ENCODE data around the gene DIS3L2. TPM values are rescaled to one million over a fixed set of nuclear protein-coding genes. Genes with fewer than 3 reads are reported as not detected.
"Not testable (repeated sequence)": the region's sequence is repeated elsewhere in the genome, so short reads cannot be mapped to it uniquely, and the experiment has no call there.

The DIS3L2 gene
- total RNA-seq, 1 donor = 39.0 TPM

- no peak for DNase-seq (ENCODE audit: low read depth in 2 of 3, low spot score in 2 of 3)
Observed at GRCh38 chr2:232315923-232316299, 354.4 kb downstream of the DIS3L2 start.

- DNase-seq (ENCODE audit: low read depth in 2 of 3, low spot score in 2 of 3) = no peak
Observed at GRCh38 chr2:232316461-232317330, 355.2 kb downstream of the DIS3L2 start.

DNA sequence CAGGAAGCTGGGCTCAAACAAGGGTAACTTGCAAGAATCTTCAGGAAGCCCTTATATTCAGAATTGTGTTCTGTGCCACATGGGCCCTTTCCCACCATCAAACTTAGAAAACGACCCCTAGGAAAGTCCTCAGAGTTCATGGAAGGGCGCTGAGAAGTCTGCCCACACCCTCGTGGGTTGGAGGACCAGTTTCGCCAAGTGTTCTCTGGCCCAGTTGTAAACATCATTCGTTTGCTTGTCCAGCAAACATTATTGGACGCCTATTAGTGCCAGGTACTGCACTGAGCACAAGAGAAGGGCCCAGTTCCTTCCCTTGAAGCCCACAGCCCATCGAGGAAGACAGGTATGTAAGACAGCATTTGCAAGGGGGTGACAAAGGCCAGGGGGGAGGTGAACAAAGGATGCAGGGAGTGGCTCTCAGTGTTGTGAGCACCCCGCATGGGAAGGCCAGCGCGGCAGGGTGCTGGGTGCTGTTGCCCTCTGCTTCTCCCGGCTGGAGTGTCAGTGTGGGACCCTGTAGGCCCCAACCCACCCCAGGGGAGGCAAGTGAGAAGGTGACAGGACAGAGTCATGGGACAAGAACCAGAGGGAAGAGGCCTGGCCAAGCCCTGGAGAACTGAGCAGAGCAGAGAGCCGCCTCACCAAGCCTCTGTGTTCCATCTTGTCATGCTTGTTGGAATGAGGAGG lies 356.8 kb downstream of the DIS3L2 start:
- no peak for DNase-seq (ENCODE audit: low read depth in 2 of 3, low spot score in 2 of 3)

GRCh38 chr2:232319067-232319802 lies 357.7 kb downstream of the DIS3L2 start:
- no peak for DNase-seq (ENCODE audit: low read depth in 2 of 3, low spot score in 2 of 3)

DNA sequence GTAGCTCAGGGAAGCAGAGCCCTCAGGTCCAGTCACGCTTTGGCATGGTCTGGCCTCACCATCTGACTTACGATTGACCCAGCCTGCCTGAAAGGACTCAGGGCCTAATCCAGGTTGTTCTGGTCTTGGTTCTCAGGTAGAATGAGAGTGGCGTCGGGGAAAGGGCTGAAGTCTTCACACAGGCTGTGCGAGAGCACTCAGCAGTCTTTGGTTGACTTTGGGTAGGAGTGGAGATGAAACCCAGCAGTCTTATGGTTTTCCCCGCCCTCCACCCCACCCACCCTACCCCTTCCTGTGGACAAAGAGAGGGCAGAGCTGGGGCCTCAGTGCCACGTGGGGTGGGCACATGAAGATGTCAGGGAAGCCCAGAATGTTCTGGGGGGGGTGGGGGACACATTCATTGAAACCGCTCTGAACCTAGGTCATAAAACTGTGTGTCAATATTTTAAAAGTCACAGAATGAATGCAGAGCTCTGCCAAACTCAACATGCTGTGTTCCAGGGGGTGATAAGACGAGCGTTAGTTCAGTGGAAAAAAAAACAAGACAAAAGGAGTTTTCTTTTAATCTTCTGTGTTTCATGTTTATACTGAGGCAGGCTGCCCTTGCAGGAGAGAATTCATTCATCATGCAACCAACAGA lies 358.4 kb downstream of the DIS3L2 start:
- no peak for DNase-seq (ENCODE audit: low read depth in 2 of 3, low spot score in 2 of 3)

- DNase-seq (ENCODE audit: low read depth in 2 of 3, low spot score in 2 of 3) = peak in 1 of 3 donors; percentile 62
Observed at GRCh38 chr2:232320443-232320803, 358.9 kb downstream of the DIS3L2 start.

DNA sequence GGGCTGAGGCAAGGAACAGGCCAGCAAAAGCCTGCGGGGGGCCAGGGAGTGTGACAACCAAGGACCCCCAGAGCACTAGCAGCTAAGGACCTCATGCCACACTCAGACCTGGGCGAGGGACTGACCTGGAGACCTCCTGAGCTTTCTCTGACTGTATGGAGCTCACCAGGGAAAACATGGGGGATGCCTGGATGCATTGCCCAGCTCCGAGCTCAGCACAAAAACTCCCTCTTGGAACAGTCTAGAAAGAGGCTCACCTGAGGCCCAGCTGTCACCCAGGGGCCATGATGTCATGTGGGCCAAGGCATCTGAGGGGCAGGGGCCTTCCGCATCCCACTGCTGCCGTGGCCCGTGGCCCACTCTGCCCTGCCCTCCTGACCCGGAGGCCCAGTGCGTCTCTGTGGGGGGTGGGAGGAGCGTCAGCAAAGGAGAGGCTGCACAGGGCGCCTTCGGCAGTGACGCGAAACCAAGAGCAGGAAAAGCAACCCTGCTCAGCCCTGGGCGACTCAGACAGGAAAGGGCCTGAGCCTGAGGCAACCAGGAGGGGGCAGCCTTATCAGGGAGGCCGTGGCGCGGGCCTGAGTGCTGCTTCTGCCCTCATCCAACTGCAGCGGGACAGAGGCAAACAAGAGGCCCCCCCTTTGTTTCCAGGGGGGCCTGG lies 359.8 kb downstream of the DIS3L2 start:
- no peak for DNase-seq (ENCODE audit: low read depth in 2 of 3, low spot score in 2 of 3)

GRCh38 chr2:232321817-232322559 lies 360.5 kb downstream of the DIS3L2 start:
- no peak for DNase-seq (ENCODE audit: low read depth in 2 of 3, low spot score in 2 of 3)

DNA sequence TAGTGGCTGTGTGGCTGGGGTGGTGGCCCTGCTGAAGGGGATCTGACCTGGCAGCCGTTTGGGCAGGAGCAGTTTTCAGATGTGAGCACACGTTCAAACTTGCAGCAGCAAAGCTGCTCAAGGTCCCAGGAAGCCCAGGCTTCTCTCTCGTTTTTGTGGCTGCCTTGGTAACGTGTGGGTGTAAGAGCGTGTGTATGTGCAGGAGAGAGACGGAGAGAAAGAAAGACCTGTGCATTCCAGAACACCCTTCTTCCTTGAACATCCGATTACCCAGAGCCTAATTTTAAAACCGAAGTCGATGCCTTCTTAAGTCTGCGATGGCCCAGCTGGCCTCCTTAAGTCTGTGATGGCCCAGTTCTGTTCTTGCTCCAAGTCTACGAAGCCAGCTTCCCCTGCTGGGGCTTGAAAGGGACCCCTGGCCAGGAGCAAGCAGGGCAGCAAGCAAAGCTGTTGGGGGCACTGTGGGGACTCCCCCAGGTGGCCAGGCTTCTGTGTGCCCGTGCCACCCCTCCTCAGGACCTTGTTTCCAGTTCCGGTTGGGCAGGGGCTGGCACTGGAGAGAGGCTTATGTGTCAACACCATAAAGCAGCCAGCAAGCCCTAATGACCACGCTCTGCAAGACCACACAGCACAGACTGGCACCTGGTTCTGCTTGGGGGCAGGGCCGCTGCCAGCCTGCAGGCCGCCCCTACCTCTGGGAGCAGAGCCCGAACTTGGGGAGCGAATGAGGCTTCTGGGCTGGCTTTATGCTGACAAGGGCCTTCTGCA lies 361.2 kb downstream of the DIS3L2 start:
- DNase-seq (ENCODE audit: low read depth in 2 of 3, low spot score in 2 of 3) = no peak

DNA sequence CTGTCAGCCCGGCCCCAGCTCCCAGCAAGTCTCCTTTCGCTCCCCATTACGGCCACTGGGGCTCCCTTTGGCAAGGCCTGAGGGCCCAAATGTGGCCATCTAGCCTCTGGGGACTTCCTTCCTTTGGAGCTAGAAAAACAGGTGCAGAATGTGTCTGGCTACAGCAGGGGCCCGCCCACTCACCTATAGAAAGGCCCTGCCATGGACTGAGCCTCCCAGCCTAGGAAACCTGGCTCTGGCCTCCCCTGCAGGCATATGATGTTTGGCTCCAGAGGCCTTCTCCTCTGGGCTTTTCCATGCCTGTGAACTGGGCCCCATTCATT lies 361.8 kb downstream of the DIS3L2 start:
- no peak for DNase-seq (ENCODE audit: low read depth in 2 of 3, low spot score in 2 of 3)

DNA sequence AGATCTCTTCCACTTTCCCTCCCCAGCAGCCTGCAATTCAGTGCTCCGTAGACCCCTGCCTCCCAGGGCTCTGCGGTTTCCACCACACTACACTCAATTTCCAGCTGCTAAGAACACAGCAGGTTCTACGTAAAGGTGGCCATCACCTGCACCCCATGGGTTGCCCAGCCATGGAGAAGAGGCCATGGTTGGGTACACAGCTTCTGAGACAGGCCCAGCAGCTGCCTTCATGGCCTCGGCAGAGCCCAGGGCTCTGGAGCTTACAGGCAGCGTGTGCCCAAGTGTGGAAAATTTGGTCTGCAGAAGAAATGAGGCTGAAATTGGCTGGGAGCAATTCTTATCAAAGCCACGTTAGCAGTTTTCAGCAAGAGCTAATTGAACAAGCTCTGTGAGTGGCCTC lies 362.5 kb downstream of the DIS3L2 start:
- not testable (repeated sequence) for DNase-seq (ENCODE audit: low read depth in 2 of 3, low spot score in 2 of 3)

DNA sequence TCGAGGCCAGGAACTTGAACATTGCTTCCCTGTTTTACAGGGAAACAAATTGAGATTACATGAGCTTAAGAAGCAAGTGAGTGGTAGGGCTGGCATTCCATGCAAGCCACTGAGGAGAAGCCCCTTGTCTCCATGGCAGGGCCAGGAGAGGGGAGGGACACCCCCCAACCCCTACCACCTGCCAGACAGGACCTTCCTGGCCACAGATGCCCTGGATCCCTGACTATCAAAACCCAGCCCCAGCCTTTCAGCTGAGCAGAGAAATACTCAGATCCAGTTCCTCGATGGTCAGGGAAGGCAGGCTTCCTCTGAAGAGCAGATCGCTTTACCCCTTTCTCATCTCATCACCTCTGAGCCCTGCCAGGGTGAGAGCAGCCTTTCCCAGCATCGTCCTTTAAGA lies 363.3 kb downstream of the DIS3L2 start:
- DNase-seq (ENCODE audit: low read depth in 2 of 3, low spot score in 2 of 3) = no peak

GRCh38 chr2:232325324-232326273 lies 364.1 kb downstream of the DIS3L2 start:
- peak in 1 of 3 donors; percentile 48 for DNase-seq (ENCODE audit: low read depth in 2 of 3, low spot score in 2 of 3)

GRCh38 chr2:232326274-232327104 lies 365.0 kb downstream of the DIS3L2 start:
- not testable (repeated sequence) for DNase-seq (ENCODE audit: low read depth in 2 of 3, low spot score in 2 of 3)

DNA sequence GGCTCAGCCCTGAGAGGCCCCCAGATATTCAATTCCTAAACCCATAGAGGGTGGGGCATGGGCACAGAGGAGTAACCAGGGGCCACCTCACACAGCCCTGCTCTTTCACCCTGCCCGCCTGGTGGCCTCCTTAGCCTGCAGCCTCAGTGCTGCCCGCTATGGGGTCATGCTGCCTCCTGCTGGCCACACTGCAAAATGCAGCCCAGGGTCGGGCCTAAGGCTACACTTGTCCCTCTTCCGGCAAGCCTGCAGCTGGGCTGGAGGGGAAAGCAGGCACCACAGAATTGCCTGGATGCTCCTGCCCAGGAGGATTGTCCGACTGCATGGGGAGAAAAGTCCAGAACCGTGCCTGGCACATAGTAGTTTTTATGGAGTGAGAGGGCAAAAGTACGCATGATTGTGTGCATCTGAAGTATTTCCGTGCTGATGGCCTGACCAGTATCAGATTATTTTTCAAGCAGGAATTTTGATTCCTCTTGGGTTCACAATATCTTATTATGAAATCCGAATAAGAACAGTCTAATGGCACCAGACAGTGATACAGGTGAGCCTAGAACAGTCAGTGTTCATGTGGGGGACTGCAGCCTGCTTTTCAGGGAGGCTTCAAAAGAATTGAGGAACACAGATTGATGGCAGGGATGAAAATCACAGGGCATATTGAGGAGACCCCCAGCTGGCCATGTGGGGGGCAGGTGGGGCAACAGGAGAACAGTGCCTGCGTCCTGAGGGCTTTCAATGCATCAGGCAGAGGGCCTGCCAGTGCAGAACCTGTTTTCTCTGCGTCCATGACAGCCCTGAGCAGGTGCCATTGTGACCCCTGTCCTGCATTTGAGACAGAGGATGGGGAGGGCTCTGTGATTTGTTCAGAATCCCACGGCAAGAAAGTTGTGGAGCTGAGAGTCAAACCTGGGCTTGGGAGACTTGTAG lies 365.9 kb downstream of the DIS3L2 start:
- DNase-seq (ENCODE audit: low read depth in 2 of 3, low spot score in 2 of 3) = peak; percentile 54 to 84 (median 68)

GRCh38 chr2:232328032-232328422 lies 366.5 kb downstream of the DIS3L2 start:
- DNase-seq (ENCODE audit: low read depth in 2 of 3, low spot score in 2 of 3) = no peak
